LNCAP (cell line): Measurements from ENCODE around the gene INSYN1.

ENCODE experiments used
- TF ChIP-seq, protein P1 (sequence below): fragments of 450-650 bp; IDR thresholded peaks from 2 replicates; pipeline ENCODE4 v1.5.1; 2017; ENCODE audit warnings: mild to moderate bottlenecking

The INSYN1 gene

GRCh38 chr15:73714695-73715301, 38.4 kb downstream of the INSYN1 start:
- TF ChIP-seq, protein P1, sequence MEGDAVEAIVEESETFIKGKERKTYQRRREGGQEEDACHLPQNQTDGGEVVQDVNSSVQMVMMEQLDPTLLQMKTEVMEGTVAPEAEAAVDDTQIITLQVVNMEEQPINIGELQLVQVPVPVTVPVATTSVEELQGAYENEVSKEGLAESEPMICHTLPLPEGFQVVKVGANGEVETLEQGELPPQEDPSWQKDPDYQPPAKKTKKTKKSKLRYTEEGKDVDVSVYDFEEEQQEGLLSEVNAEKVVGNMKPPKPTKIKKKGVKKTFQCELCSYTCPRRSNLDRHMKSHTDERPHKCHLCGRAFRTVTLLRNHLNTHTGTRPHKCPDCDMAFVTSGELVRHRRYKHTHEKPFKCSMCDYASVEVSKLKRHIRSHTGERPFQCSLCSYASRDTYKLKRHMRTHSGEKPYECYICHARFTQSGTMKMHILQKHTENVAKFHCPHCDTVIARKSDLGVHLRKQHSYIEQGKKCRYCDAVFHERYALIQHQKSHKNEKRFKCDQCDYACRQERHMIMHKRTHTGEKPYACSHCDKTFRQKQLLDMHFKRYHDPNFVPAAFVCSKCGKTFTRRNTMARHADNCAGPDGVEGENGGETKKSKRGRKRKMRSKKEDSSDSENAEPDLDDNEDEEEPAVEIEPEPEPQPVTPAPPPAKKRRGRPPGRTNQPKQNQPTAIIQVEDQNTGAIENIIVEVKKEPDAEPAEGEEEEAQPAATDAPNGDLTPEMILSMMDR = no peak

- TF ChIP-seq, protein P1 = no peak
These were observed 41.0 kb downstream of the INSYN1 start for GRCh38 chr15:73712107-73712506.

- TF ChIP-seq, protein P1 = no peak
These were observed 41.6 kb downstream of the INSYN1 start for GRCh38 chr15:73711526-73711925.

DNA sequence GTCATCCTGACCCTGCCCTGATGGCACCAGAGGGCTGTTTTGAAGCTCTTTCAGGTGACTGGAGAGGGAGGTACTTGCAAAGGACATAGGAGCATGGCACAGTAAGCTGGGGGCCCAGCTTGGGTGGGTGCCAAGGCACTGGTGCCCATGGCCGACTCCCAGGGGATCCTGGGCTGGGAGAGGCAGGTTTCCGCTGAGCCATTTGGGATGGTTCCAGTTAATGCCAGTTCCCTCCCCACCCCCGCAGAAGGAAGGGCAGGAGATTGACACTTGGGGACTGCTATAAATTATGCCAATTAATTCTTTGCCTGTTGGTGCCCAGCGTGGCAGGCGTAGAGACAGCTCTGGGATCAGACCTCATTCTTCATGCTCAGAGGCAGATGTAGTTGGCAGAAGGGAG, 42.8 kb downstream of the INSYN1 start:
- TF ChIP-seq, protein P1 = no peak

GRCh38 chr15:73709686-73710085, 43.5 kb downstream of the INSYN1 start:
- TF ChIP-seq, protein P1 = no peak

- TF ChIP-seq, protein P1 = no peak
These were observed 43.9 kb downstream of the INSYN1 start for GRCh38 chr15:73709241-73709640.

DNA sequence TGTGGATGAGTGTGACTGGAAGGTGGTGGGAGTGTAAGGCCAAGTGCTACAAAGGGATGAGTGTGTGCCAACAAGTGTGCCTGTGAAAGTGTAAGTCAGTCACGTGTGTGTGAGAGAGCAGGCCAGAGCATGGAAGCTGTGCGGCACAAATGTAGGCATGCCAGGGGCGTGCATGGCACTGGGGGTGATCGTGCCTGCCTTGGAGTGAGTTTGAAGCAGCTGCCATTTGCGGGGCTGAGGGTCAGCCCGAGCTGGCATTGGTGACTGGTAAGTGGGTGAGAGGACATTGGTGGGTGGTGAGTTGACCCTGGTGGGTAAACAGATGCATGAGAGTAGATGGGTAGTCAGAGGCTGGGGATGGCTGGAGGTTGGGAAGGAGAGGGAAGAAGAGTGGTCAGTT, 44.5 kb downstream of the INSYN1 start:
- TF ChIP-seq, protein P1 = no peak
